ENCODE data around the gene PI4KB. TPM values are rescaled to one million over a fixed set of nuclear protein-coding genes. Genes with fewer than 3 reads are reported as not detected.

The PI4KB gene
- total RNA-seq, 1 donor from 2014 or later, result 60.7 TPM

DNA sequence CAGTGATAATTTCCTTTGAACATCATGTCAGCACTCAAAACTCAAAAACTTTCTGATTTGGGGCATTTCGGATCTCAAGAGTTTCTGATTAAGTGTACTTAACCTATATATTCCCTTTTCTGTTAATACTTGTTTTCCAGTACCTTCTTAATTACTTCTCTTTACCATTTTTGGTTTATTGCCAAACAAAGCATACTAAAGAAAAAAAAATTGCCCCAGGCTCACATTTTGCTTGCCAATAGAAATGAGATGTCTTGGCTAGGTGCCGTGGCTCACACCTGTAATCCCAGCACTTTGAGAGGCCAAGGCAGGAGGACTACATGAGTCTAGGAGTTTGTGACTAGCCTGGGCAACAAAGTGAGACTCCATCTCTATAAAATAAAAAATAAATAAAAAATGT lies 67.9 kb downstream of the PI4KB start:
- peaks cover 10% of the 10 kb centered on the region for H3K36me3 Mint-ChIP-seq
- no peaks in the 10 kb centered on the region for H3K9me3 Mint-ChIP-seq
- no peak for DNase-seq (ENCODE audit: extremely low spot score, unreplicated experiment)
- peaks cover 16% of the 10 kb centered on the region for H3K4me1 Mint-ChIP-seq (ENCODE audit: unreplicated experiment)
- no peak overlapping the region for H3K4me3 Mint-ChIP-seq
- TF ChIP-seq, protein P1, sequence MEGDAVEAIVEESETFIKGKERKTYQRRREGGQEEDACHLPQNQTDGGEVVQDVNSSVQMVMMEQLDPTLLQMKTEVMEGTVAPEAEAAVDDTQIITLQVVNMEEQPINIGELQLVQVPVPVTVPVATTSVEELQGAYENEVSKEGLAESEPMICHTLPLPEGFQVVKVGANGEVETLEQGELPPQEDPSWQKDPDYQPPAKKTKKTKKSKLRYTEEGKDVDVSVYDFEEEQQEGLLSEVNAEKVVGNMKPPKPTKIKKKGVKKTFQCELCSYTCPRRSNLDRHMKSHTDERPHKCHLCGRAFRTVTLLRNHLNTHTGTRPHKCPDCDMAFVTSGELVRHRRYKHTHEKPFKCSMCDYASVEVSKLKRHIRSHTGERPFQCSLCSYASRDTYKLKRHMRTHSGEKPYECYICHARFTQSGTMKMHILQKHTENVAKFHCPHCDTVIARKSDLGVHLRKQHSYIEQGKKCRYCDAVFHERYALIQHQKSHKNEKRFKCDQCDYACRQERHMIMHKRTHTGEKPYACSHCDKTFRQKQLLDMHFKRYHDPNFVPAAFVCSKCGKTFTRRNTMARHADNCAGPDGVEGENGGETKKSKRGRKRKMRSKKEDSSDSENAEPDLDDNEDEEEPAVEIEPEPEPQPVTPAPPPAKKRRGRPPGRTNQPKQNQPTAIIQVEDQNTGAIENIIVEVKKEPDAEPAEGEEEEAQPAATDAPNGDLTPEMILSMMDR (conservative IDR thresholded peaks at IDR 0.05), result no peak
- no peak overlapping the region for H3K27ac Mint-ChIP-seq
- no peaks in the 10 kb centered on the region for H3K27me3 Mint-ChIP-seq

DNA sequence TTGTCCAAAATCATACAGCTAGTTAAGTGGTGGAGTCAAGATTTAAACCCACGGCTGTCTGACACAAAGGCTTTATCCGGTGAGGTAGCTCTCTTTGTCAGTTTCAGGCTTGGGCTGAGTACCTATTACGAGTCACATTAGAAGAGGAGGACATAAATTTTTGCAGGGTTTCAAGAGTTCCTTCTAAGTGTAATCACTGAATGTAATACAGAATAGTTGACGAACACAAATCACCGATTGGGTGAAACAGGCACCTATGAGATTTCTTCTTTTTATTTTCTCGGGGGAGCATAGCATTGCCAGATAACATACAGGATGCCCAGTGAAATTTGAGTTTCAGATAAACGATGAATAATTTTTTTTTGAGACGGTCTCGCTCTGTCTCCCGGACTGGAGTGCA lies 71.8 kb downstream of the PI4KB start:
- H3K9me3 Mint-ChIP-seq, result no peaks in the 10 kb centered on the region
- TF ChIP-seq, protein P1 (conservative IDR thresholded peaks at IDR 0.05), result no peak
- H3K36me3 Mint-ChIP-seq, result peaks cover 8% of the 10 kb centered on the region

DNA sequence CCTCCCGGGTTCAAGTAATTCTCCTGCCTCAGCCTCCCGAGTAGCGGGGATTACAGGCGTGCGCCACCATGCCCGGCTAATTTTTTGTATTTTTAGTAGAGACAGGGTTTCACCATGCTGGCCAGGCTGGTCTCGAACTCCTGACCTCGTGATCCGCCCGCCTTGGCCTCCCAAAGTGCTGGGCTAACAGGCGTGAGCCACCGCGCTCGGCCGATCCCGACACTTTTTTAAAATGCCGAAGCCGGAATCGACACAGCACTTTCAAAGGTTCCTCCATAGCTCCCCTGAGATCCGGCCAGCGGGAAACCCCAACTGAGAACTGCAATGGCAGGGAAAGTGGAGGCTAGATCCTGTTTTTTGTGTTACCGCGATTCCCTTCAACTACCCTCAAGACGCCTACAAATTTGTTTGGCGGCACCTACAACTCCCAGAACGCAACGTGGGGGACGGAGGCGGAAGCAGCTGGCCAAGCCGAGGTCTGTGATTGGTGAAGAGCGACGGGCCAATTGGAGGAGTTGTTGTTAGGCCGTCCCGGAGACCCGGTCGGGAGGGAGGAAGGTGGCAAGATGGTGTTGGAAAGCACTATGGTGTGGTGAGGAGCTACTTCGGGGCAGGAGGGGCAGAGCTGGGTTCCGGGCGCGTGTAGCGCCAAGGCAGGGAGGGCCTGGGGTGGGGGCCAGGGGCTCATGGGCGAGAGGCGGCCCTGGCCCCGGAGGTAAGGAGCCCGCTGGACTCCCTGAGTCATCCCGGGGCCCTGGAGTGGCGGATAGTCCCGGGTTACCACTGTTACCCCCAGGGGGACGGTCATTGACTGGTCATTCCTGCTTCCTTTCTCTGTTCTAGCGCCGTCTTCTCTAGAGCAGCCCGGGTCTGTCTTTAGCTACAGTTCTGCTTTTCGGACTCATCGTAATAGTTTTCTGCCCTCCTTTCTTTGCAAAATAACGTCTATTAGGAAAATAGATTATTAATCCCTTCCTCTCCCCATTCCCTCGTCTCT lies 72.7 kb downstream of the PI4KB start, which contains the start of gene PSMD4:
Gene PSMD4, plus strand, starts transcription at position 518 of the 997 bp plus-strand sequence. Its CDS starts 49 bp downstream, at position 567.
- TF ChIP-seq, protein P1 (conservative IDR thresholded peaks at IDR 0.05), result peak; percentile 39
- peak; percentile 91 for DNase-seq (ENCODE audit: extremely low spot score, unreplicated experiment)
- peak within 1 kb of the TSS; percentile 99 for H3K4me3 Mint-ChIP-seq
- H3K27ac Mint-ChIP-seq, result peak within 1 kb of the TSS; percentile 98
- H3K4me1 Mint-ChIP-seq (ENCODE audit: unreplicated experiment), result peaks cover 22% of the 10 kb centered on the region
- no peaks in the 10 kb centered on the region for H3K9me3 Mint-ChIP-seq
- no peaks in the 10 kb centered on the region for H3K27me3 Mint-ChIP-seq
- H3K36me3 Mint-ChIP-seq, result peaks cover 12% of the 10 kb centered on the region

More for the DNA sequence above, 71.8 kb downstream of the PI4KB start:
- Mint-ChIP-seq H3K4me1 (ENCODE audit: unreplicated experiment) (peaks cover 22% of the 10 kb centered on the region), H3K27ac (peak overlapping the region; percentile 98), H3K27me3 (no peaks in the 10 kb centered on the region), H3K4me3 (peak overlapping the region; percentile 99)
- no peak for DNase-seq (ENCODE audit: extremely low spot score, unreplicated experiment)

DNA sequence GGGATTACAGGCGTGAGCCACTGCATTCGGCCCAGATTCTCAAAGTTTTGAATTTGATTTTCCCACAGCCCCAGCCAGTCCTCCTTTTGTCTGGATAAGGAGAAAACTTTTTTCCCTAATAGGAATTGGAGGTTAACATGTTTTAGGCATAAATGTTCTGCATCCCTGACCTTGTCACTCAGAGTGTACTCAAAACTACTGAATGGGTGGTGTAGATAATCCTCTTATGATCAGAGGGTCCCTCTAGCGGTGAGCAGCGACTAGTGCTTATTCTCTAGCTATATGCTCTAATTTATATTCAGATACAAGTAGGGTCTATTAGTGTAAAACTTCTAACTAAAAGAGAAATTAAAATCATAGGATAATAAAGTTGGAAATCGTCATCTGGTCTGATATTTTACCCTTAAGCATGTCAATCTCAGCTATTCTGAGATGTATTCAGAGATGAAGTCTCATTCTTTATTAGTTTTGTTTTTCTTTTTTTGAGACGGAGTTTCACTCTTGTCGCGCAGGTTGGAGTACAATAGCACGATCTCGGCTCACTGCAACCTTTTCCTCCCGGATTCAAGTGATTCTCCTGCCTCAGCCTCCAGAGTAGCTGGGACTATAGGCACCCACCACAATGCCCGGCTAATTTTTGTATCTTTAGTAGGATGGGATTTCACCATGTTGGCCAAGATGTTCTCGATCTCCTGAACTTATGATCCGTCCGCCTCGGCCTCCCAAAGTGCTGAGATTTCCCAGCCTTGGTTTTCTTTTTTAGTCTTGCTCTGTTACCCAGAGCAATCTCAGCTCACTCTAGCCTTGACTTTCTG lies 75.4 kb downstream of the PI4KB start:
- no peak for DNase-seq (ENCODE audit: extremely low spot score, unreplicated experiment)
- H3K4me1 Mint-ChIP-seq (ENCODE audit: unreplicated experiment), result peaks cover 19% of the 10 kb centered on the region
- peaks cover 20% of the 10 kb centered on the region for H3K36me3 Mint-ChIP-seq
- TF ChIP-seq, protein P1 (conservative IDR thresholded peaks at IDR 0.05), result peak; percentile 93
- no peak overlapping the region for H3K4me3 Mint-ChIP-seq
- no peaks in the 10 kb centered on the region for H3K27me3 Mint-ChIP-seq
- peak overlapping the region; percentile 78 for H3K27ac Mint-ChIP-seq
- H3K9me3 Mint-ChIP-seq, result no peaks in the 10 kb centered on the region

DNA sequence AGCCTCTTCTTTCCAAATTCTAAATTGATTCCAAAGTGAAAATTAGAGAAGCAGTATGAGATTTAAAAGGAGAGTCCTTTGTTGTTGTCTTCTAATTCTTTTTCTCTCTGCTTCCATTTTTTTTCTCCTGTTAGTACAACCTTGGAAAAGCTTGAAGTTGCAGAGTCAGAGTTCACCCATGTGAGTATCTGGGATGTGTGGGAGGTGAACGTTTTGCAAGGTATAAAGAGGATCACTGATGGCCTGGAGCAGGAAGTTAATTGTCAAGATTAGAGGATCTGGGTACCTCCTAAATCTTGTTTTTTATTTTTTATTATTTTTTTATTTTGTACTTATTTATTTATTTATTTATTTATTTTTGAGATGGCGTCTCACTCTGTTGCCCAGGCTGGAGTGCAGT lies 80.4 kb downstream of the PI4KB start:
- Mint-ChIP-seq H3K4me1 (ENCODE audit: unreplicated experiment) (peaks cover 4% of the 10 kb centered on the region), H3K4me3 (no peak overlapping the region), H3K36me3 (peaks cover 38% of the 10 kb centered on the region), H3K27ac (no peak overlapping the region), H3K9me3 (no peaks in the 10 kb centered on the region), H3K27me3 (no peaks in the 10 kb centered on the region)
- TF ChIP-seq, protein P1 (conservative IDR thresholded peaks at IDR 0.05), result no peak
- DNase-seq (ENCODE audit: extremely low spot score, unreplicated experiment), result no peak
